CD4-positive, alpha-beta T cell treated with Interleukin-17A for 1 hour (primary cell): ENCODE data around the gene AZIN2.
"Not testable (repeated sequence)": the region's sequence is repeated elsewhere in the genome, so short reads cannot be mapped to it uniquely, and the experiment has no call there.

ENCODE experiments used
- DNase-seq: peaks from one replicate; pipeline ENCODE4 v3.0.0-alpha.2; 2020

The AZIN2 gene

GRCh38 chr1:33096363-33097005 lies 15.5 kb downstream of the AZIN2 start:
- no peak for DNase-seq

- no peak for DNase-seq
Measured at GRCh38 chr1:33097137-33097611, 16.2 kb downstream of the AZIN2 start.

GRCh38 chr1:33097762-33098161 lies 16.8 kb downstream of the AZIN2 start:
- no peak for DNase-seq

- no peak for DNase-seq
Measured at GRCh38 chr1:33098371-33098770, 17.4 kb downstream of the AZIN2 start.

GRCh38 chr1:33099290-33100118 lies 18.6 kb downstream of the AZIN2 start:
- DNase-seq, result peak; percentile 81

- DNase-seq, result not testable (repeated sequence)
Measured at GRCh38 chr1:33100119-33100415, 19.1 kb downstream of the AZIN2 start.

DNA sequence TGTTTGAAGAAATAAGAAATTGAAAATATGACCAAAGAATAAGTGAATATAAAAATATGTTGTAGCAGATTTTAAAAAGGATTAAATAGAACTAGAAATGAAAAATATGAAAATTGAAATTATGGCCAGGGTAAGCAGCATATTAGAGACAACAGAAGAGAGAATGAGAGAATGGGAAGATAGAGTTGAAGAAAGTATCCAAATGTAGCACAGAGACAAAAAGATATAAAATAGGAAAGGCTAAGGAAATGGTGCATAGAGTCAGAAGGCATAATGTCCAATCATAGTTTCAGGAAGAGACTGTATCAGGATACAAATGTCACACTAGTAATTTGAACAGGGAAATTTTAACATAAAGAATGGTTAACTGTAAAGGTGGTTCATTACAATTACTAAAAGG lies 29.5 kb downstream of the AZIN2 start:
- no peak for DNase-seq

DNA sequence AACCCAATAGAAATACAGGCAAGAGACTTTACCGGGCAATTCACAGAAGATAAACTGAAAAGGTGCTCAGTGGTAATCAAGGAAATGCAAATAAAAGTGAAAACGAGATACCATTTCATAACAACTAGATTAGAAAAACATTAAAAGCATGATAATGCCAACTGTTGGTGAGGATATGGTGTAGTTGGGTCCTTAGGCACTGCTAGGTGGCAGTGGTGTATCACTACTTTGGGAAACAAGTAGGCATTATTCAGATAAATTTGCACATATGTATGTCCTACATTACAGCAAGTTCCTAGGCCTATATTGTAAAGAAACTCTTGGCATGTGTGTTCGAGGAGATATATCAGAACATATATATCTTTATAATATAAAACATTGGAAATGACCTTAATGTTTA lies 31.0 kb downstream of the AZIN2 start:
- peak; percentile 36 for DNase-seq

DNA sequence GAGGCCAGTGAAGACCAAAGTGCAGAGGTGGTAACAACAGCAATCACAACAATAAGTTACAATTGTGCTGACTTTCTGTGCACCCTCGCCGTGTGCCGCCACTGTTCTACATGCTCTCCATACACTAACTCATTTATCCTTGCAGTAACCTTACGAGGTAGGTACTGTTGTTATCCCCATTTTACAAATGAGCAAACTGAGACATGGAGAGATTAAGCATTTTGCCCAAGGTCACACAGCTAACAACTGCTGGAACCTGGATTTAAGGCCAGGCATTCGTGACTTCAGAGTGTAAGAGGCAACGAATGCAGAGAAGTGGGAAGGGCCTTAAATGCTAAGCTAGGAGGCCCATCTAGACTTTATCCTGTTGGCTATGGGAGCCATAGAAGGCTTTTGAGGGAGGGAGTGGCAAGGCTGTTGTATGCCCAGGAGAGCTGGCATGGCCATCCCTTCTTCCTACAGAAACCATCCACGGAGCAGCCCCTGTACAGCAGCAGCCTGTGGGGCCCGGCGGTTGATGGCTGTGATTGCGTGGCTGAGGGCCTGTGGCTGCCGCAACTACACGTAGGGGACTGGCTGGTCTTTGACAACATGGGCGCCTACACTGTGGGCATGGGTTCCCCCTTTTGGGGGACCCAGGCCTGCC lies 36.6 kb downstream of the AZIN2 start:
- DNase-seq, result no peak

GRCh38 chr1:33118274-33118673 lies 37.3 kb downstream of the AZIN2 start:
- no peak for DNase-seq

GRCh38 chr1:33119050-33119449 lies 38.1 kb downstream of the AZIN2 start:
- no peak for DNase-seq

GRCh38 chr1:33119532-33120217 lies 38.7 kb downstream of the AZIN2 start:
- no peak for DNase-seq

GRCh38 chr1:33120436-33121231 lies 39.7 kb downstream of the AZIN2 start:
- DNase-seq, result no peak

DNA sequence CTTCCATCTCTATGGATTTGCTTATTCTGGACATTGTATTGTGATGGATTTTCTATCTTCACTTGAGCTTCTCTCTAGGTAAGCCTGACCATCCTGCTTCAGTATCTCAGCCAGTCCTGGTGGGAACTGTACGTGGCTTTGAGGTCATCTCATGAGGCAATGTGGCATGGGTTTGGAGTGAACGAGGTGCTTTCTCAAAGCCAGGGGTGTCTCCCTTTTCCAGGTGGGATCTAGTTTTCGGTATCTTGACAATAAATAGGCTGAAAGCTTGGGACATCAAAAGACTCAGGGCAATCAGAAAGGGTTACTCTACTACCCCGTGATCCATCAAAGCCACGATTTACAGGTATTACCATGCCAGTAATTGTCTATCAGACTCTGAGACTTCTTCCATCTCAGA lies 40.8 kb downstream of the AZIN2 start:
- DNase-seq, result no peak

GRCh38 chr1:33122483-33123178 lies 41.7 kb downstream of the AZIN2 start:
- DNase-seq, result no peak

DNA sequence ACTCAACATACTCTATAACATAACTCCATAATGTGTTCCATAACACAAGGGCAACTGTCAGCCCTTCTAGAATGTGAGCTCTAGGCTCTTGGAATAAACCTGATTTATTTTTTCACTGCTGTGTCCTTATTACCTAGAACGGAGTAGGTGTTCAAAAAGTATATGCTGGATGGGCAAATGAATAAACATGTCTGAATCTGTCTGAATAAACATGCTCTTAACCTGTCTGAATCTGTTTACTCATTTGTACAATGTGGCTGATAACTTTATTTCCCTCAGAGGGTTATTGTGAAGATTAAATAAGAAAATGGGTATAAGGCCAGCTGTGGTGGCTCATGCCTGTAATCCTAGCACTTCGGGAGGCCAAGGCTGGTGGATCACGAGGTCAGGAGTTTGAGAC lies 42.3 kb downstream of the AZIN2 start:
- no peak for DNase-seq

DNA sequence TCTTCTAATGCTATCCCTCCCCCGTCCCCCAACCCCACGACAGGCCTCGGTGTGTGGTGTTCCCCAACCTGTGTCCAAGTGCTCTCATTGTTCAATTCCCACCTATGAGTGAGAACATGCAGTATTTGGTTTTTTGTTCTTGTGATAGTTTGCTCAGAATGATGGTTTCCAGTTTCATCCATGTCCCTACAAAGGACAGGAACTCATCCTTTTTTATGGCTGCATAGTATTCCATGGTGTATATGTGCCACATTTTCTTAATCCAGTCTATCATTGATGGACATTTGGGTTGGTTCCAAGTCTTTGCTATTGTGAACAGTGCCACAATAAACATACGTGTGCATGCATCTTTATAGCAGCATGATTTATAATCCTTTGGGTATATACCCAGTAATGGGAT lies 43.7 kb downstream of the AZIN2 start:
- not testable (repeated sequence) for DNase-seq

GRCh38 chr1:33126411-33127000 lies 45.6 kb downstream of the AZIN2 start:
- DNase-seq, result no peak

DNA sequence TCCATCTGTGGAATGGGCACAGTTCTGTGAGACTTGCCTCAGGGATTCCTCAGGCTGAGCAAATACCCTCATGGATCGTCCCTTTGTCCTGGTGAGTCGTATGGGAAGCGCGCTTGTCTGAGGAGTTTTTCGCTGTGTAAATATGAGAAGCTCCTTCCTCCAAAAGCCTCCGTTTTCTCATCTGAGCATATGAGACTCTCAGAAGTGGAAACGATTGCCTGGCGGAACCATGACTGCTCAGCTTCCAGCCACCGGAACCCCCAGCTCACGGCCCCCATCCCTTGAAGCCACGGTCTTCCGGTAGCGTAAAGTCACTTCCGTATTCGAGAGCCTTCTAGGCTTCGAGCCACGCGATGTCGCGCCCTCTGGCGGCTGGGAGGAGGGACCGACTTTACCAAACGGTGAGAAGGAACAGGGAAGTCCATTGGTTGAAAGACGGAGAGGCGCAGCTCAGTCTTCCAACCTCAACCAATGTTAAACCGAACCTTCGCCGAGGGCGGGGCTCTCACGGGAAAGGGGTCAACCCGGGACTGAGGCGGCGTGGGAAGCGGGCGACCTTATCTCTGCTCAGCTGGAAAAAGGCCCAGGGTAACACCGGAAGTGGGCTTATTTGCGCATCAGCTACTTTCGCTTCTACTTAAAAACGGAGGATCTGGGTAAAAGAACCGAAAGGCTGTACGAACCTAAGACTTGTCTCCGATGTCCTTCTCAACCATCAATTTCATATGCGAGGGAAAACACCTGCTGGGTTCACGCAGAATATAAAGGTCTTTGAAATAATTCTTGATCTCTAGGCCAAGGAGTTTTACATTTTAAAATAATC lies 46.3 kb downstream of the AZIN2 start:
- peak; percentile 100 for DNase-seq

DNA sequence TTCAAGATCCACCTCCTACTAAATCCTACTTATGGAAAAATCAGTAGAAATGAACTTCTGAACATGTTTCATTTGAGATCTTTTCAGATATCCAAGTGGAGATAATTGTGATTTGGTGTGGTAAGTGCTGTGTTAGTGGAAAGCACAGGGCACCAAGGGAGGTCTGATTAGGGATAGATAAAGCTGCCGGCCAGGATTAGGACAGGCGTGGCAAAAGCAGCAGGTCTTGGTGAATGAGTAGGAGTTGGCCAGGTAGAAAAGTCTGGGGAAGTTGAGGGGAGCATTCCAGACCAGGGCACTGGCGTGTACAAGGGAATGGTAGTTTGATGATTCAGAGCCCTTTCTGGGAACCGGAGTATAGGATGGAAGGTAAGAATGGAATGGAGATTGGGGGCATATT lies 47.8 kb downstream of the AZIN2 start:
- no peak for DNase-seq

- DNase-seq, result peak; percentile 21
Measured at GRCh38 chr1:33130297-33130696, 49.3 kb downstream of the AZIN2 start.
